ENCODE data around the gene APBA2. TPM values are rescaled to one million over a fixed set of nuclear protein-coding genes. Genes with fewer than 3 reads are reported as not detected.

Gene APBA2
- total RNA-seq, 1 experiment from 2014 or later = 12.9 TPM

GRCh38 chr15:29097168-29097567 is 211.4 kb downstream of the APBA2 start:
- TF ChIP-seq EZH2 (IDR thresholded peaks at IDR 0.05; ENCODE audit: borderline replicate concordance, low read depth, low read length, poor library complexity, severe bottlenecking) = no peak
- TF ChIP-seq CTCF (conservative IDR thresholded peaks at IDR 0.05; ENCODE audit: low read depth, low read length) = no peak
- DNase-seq (ENCODE audit: low spot score) = no peak
- Histone ChIP-seq H3K4me3 (ENCODE audit: low read depth, low read length, poor library complexity, severe bottlenecking) (no peak overlapping the region), H3K4me1 (ENCODE audit: insufficient read depth, low read length, poor library complexity, severe bottlenecking) (no peaks in the 10 kb centered on the region), H3K27ac (ENCODE audit: low read depth, low read length, poor library complexity, severe bottlenecking) (no peak overlapping the region), H3K36me3 (ENCODE audit: insufficient read depth, low read length, poor library complexity, severe bottlenecking) (no peaks in the 10 kb centered on the region), H3K9me3 (ENCODE audit: low read depth, low read length, poor library complexity, severe bottlenecking) (no peaks in the 10 kb centered on the region), H3K27me3 (replicated peaks; ENCODE audit: insufficient read depth, low read depth, low read length, poor library complexity) (no peaks in the 10 kb centered on the region)
- intact Hi-C loops (cut with micrococcal nuclease; ENCODE audit: unreplicated experiment) = no loop called here
- ChIA-PET CTCF (no interaction called here), POLR2A (ENCODE audit: low non-redundant PET) (no interaction called here)
- no TSS peak for BruUV-seq (replicated peaks)

DNA sequence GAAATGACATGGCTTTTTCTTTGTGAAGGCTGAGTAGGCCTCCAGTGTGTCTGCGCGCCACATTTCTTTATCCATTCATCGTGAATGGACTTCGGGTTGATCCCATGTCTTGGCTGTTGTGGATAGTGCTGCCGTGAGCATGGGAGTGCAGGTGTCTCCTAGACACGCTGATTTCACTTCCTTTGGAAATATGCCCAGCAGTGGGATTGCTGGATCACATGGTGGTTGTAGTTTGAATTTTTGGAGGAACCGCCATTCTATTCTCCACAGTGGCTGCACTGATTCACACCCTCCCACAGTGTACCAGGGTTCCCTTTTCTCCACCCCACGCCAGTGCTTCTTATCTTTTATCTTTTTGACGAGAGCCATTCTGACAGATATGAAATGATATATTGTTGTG is 212.2 kb downstream of the APBA2 start:
- ChIA-PET CTCF (no interaction called here), POLR2A (ENCODE audit: low non-redundant PET) (no interaction called here)
- BruUV-seq (replicated peaks) = no TSS peak
- Histone ChIP-seq H3K4me3 (ENCODE audit: low read depth, low read length, poor library complexity, severe bottlenecking) (no peak overlapping the region), H3K27ac (ENCODE audit: low read depth, low read length, poor library complexity, severe bottlenecking) (no peak overlapping the region), H3K4me1 (ENCODE audit: insufficient read depth, low read length, poor library complexity, severe bottlenecking) (no peaks in the 10 kb centered on the region), H3K9me3 (ENCODE audit: low read depth, low read length, poor library complexity, severe bottlenecking) (no peaks in the 10 kb centered on the region), H3K36me3 (ENCODE audit: insufficient read depth, low read length, poor library complexity, severe bottlenecking) (no peaks in the 10 kb centered on the region), H3K27me3 (replicated peaks; ENCODE audit: insufficient read depth, low read depth, low read length, poor library complexity) (no peaks in the 10 kb centered on the region)
- intact Hi-C loops (cut with micrococcal nuclease; ENCODE audit: unreplicated experiment) = no loop called here
- no peak for TF ChIP-seq EZH2 (IDR thresholded peaks at IDR 0.05; ENCODE audit: borderline replicate concordance, low read depth, low read length, poor library complexity, severe bottlenecking)
- TF ChIP-seq CTCF (conservative IDR thresholded peaks at IDR 0.05; ENCODE audit: low read depth, low read length) = no peak
- DNase-seq (ENCODE audit: low spot score) = no peak

- no peak for DNase-seq (ENCODE audit: low spot score)
- Histone ChIP-seq H3K9me3 (ENCODE audit: low read depth, low read length, poor library complexity, severe bottlenecking) (no peaks in the 10 kb centered on the region), H3K4me1 (ENCODE audit: insufficient read depth, low read length, poor library complexity, severe bottlenecking) (no peaks in the 10 kb centered on the region), H3K27me3 (replicated peaks; ENCODE audit: insufficient read depth, low read depth, low read length, poor library complexity) (no peaks in the 10 kb centered on the region), H3K36me3 (ENCODE audit: insufficient read depth, low read length, poor library complexity, severe bottlenecking) (no peaks in the 10 kb centered on the region), H3K4me3 (ENCODE audit: low read depth, low read length, poor library complexity, severe bottlenecking) (no peak overlapping the region), H3K27ac (ENCODE audit: low read depth, low read length, poor library complexity, severe bottlenecking) (no peak overlapping the region)
- TF ChIP-seq EZH2 (IDR thresholded peaks at IDR 0.05; ENCODE audit: borderline replicate concordance, low read depth, low read length, poor library complexity, severe bottlenecking) (no peak), CTCF (conservative IDR thresholded peaks at IDR 0.05; ENCODE audit: low read depth, low read length) (no peak)
- intact Hi-C loops (cut with micrococcal nuclease; ENCODE audit: unreplicated experiment) = no loop called here
- BruUV-seq (replicated peaks) = no TSS peak
- ChIA-PET CTCF (no interaction called here), POLR2A (ENCODE audit: low non-redundant PET) (no interaction called here)
These were observed 212.9 kb downstream of the APBA2 start for GRCh38 chr15:29098652-29099051.
